Thymus (tissue), 11 donors: ENCODE measurements around the gene FAM83C. TPM values are rescaled to one million over a fixed set of nuclear protein-coding genes. Genes with fewer than 3 reads are reported as not detected.
A peak's percentile ranks its signal among the peaks of the same experiment; 100 is the strongest.
"Not testable (repeated sequence)": the region's sequence is repeated elsewhere in the genome, so short reads cannot be mapped to it uniquely, and the experiment has no call there.

Experiments used
- DNase-seq, 9 donors: peaks; one replicate each; pipeline ENCODE4 v3.0.0-alpha.2; 2013; ENCODE audit warnings: low spot score in 9 of 9, low read depth in 6 of 9, missing footprints in 1 of 9
- H3K27ac ChIP-seq, 2 donors: one replicate each; pipeline ENCODE4 v1.5.1; 2013; ENCODE audit warnings: control low read depth in 1 of 2, low read depth in 1 of 2, low read length in 1 of 2, mild to moderate bottlenecking in 1 of 2, moderate library complexity in 1 of 2
- H3K27me3 ChIP-seq, 2 donors: one replicate each; pipeline ENCODE4 v1.5.1; 2013; ENCODE audit warnings: low read length in 1 of 2; ENCODE audit not compliant: control insufficient read depth in 2 of 2, insufficient read depth in 1 of 2
- H3K36me3 ChIP-seq, 2 donors: one replicate each; pipeline ENCODE4 v1.5.1; 2013; ENCODE audit warnings: low read length in 1 of 2, mild to moderate bottlenecking in 1 of 2, moderate library complexity in 1 of 2; ENCODE audit not compliant: control insufficient read depth in 2 of 2, insufficient read depth in 2 of 2
- H3K4me1 ChIP-seq, 2 donors: one replicate each; pipeline ENCODE4 v1.5.1; 2013; ENCODE audit warnings: low read length in 2 of 2; ENCODE audit not compliant: control insufficient read depth in 2 of 2, insufficient read depth in 2 of 2
- H3K4me3 ChIP-seq, 2 donors: one replicate each; pipeline ENCODE4 v1.5.1; 2013; ENCODE audit warnings: low read length in 2 of 2, control low read depth in 1 of 2, mild to moderate bottlenecking in 1 of 2
- H3K9me3 ChIP-seq, 2 donors: one replicate each; pipeline ENCODE4 v1.5.1; 2013; ENCODE audit warnings: low read length in 1 of 2, mild to moderate bottlenecking in 1 of 2; ENCODE audit not compliant: control insufficient read depth in 2 of 2, insufficient read depth in 1 of 2
- WGBS: extraction: QIAGEN DNeasy Blood & Tissue Kit; methylation state at CpG from one replicate; pipeline ENCODE4 v1.1.7; 2013; 5-methylcytosine and 5-hydroxymethylcytosine counted together
- polyA plus RNA-seq: library from polyadenylated mRNA; stranded (reverse); fragments of 200-250 nt; gene quantifications from one replicate; pipeline ENCODE4 v1.2.3, GENCODE V29; 2013
- total RNA-seq: library from RNA; stranded (reverse); fragments of 120-200 nt; gene quantifications from one replicate; pipeline ENCODE4 v1.2.4, GENCODE V29; 2013
- donor health status: healthy.

FAM83C gene
- total and polyA plus RNA-seq, 2 donors: under 0.01 to 0.14 TPM

GRCh38 chr20:35252598-35252997 lies 39.6 kb downstream of the FAM83C start:
- H3K9me3 ChIP-seq, H3K4me3 ChIP-seq, DNase-seq, H3K36me3 ChIP-seq, H3K27me3 ChIP-seq: not testable (repeated sequence)
- Histone ChIP-seq H3K27ac (peak overlapping the region; percentile 50 to 88), H3K4me1 (peaks cover 0 to 21% of the 10 kb centered on the region in 2 donors)
- WGBS: 98% methylated on average over 2 of the region's 2 CpGs

DNA sequence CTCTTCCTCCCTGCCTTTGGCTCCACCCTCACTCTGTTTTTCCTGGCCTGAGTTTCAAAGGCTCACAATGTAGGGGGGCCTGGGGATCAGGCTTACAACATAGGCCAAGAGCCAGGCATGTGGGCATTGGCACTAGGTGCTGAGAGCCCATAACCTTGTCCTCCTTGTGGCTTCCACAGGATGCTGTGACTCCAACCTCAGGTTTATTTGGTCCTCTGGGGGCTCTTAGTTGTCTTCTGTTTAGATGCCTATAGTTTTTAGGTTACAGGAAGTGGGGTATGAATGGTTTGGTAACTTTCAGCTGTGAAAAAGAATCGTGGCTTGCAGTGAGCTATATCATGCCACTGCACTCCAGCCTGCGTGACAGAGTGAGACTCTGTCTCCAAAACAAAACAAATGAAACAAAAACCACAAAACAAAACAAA lies 40.2 kb downstream of the FAM83C start:
- Histone ChIP-seq H3K27me3 (no peaks in the 10 kb centered on the region), H3K27ac (peak overlapping the region; percentile 56 to 88), H3K9me3 (no peaks in the 10 kb centered on the region), H3K4me1 (peaks cover 0 to 21% of the 10 kb centered on the region in 2 donors), H3K4me3 (no peak overlapping the region), H3K36me3 (no peaks in the 10 kb centered on the region)
- WGBS: 13% methylated on average over 2 of the region's 2 CpGs
- DNase-seq: peak in 8 of 9 donors; percentile 10 to 76 (median 32)

DNA sequence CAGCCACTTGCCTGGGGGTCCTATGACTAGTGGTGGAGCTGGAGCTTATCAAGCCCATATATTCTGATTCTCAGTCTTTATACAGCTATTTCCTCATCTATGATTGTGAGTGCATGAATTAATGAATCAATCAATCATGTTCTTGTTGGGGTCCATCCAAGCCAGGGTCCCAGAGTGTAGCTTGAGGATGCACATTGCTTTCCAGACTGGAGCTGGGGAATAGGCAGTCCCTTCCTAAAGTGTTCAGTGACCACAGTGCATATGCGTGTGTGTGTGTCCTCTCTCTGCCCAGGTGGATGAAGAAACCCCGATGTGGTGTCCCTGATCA lies 40.6 kb downstream of the FAM83C start:
- peak overlapping the region; percentile 56 to 88 for H3K27ac ChIP-seq
- WGBS: 95% methylated on average over 2 of the region's 2 CpGs

GRCh38 chr20:35248641-35249475 lies 43.4 kb downstream of the FAM83C start:
- 96% methylated on average over 9 of the region's 9 CpGs for WGBS
- H3K9me3 ChIP-seq: no peaks in the 10 kb centered on the region
- no peak overlapping the region for H3K4me3 ChIP-seq
- peaks cover 0 to 21% of the 10 kb centered on the region in 2 donors for H3K4me1 ChIP-seq
- H3K27ac ChIP-seq: no peak overlapping the region
- H3K27me3 ChIP-seq: no peaks in the 10 kb centered on the region
- H3K36me3 ChIP-seq: no peaks in the 10 kb centered on the region
- no peak for DNase-seq

More for the DNA sequence above, 40.6 kb downstream of the FAM83C start:
- Histone ChIP-seq H3K36me3 (no peaks in the 10 kb centered on the region), H3K4me3 (no peak overlapping the region), H3K27me3 (no peaks in the 10 kb centered on the region), H3K4me1 (peaks cover 0 to 21% of the 10 kb centered on the region in 2 donors), H3K9me3 (no peaks in the 10 kb centered on the region)
- no peak for DNase-seq

DNA sequence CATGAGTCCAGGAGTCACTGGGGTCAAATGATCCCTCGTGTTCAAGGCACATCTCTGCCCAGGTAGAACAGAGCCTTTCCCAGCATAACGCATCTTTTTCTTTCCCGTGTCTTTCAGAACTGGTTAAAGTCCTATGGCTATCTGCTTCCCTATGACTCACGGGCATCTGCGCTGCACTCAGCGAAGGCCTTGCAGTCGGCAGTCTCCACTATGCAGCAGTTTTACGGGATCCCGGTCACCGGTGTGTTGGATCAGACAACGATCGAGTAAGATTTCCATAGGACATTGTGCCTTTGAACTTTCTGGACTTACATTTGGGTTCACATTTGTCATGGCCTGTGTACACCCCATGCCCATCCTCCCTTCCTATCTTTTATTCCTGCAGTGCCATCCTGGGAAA lies 45.5 kb downstream of the FAM83C start:
- Histone ChIP-seq H3K36me3 (no peaks in the 10 kb centered on the region), H3K9me3 (no peaks in the 10 kb centered on the region), H3K4me1 (peaks cover 0 to 11% of the 10 kb centered on the region in 2 donors), H3K4me3 (no peak overlapping the region), H3K27me3 (no peaks in the 10 kb centered on the region), H3K27ac (no peak overlapping the region)
- DNase-seq: no peak
- 97% methylated on average over 12 of the region's 12 CpGs for WGBS

DNA sequence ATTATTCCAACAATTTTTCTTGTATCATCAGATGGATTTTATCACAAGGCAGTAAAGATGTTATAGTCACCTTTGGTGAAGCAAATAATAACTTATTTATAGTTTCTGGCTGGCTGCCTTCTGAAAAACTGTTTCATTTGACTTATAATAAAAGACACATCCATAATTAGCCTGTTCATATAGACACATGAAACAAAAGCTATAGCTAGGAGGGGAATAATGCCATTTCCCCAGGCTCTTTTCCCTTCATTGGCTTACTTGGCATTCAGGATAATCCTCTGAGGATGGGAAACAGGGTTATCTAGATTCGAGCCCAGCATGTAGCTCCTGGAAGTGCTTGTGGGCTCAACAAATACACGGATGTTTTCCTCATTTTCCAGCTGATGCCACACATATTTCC lies 48.2 kb downstream of the FAM83C start:
- 92% methylated on average over 2 of the region's 2 CpGs for WGBS
- no peak for DNase-seq
- no peaks in the 10 kb centered on the region for H3K9me3 ChIP-seq
- no peaks in the 10 kb centered on the region for H3K36me3 ChIP-seq
- no peak overlapping the region for H3K27ac ChIP-seq
- no peaks in the 10 kb centered on the region for H3K27me3 ChIP-seq
- H3K4me3 ChIP-seq: no peak overlapping the region
- H3K4me1 ChIP-seq: no peaks in the 10 kb centered on the region

- no peaks in the 10 kb centered on the region for H3K9me3 ChIP-seq
- no peaks in the 10 kb centered on the region for H3K4me1 ChIP-seq
- H3K4me3 ChIP-seq: no peak overlapping the region
- WGBS: 75% methylated on average over 2 of the region's 2 CpGs
- no peak overlapping the region for H3K27ac ChIP-seq
- no peak for DNase-seq
- no peaks in the 10 kb centered on the region for H3K36me3 ChIP-seq
- H3K27me3 ChIP-seq: no peaks in the 10 kb centered on the region
Measured at GRCh38 chr20:35243317-35243716, 48.9 kb downstream of the FAM83C start.

GRCh38 chr20:35240811-35241293 lies 51.4 kb downstream of the FAM83C start:
- 95% methylated on average over 2 of the region's 2 CpGs for WGBS
- DNase-seq: no peak
- Histone ChIP-seq H3K4me1 (no peaks in the 10 kb centered on the region), H3K9me3 (no peaks in the 10 kb centered on the region), H3K4me3 (no peak overlapping the region), H3K27me3 (no peaks in the 10 kb centered on the region), H3K27ac (no peak overlapping the region), H3K36me3 (no peaks in the 10 kb centered on the region)

DNA sequence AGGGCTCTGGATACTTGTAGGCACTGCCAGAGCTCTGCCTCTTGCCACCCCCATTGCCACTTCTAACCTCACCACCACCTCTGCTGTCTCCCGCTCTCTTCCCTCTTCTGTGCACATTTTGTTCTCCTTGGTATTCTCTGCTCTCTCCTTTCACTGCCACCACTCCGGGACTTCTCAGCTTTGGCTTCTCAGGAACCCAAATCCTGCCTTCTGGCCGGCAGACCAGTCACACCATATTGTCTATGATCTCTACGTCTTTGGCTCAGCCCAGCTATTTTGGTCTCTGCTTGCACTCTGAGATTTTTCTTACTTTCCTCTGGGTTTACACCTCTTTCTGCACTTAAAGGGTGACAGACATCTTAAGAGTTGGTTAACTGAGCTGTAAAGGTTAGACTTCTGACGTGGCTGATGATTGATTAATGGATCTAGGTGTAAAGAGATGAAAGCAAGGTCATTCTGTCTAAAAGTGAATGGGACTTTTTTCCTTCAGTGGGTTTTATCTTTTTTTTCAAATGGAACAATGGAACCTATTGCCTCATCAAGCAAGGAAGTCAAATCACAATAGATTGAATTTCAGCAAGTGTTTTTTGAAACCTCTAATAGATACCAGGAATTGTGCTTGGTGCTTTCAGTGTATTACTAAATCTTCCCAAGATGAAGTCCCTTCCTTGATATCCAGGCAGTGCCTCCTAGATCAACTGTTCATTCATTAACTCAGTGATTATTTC lies 52.0 kb downstream of the FAM83C start:
- no peak for DNase-seq
- no peaks in the 10 kb centered on the region for H3K9me3 ChIP-seq
- WGBS: 89% methylated on average over 5 of the region's 5 CpGs
- H3K4me3 ChIP-seq: no peak overlapping the region
- H3K27ac ChIP-seq: no peak overlapping the region
- H3K36me3 ChIP-seq: no peaks in the 10 kb centered on the region
- H3K27me3 ChIP-seq: no peaks in the 10 kb centered on the region
- no peaks in the 10 kb centered on the region for H3K4me1 ChIP-seq
